ENCODE data around the gene WIPF2. TPM values are rescaled to one million over a fixed set of nuclear protein-coding genes. Genes with fewer than 3 reads are reported as not detected.
A peak's percentile ranks its signal among the peaks of the same experiment; 100 is the strongest.

The WIPF2 gene, protein sequence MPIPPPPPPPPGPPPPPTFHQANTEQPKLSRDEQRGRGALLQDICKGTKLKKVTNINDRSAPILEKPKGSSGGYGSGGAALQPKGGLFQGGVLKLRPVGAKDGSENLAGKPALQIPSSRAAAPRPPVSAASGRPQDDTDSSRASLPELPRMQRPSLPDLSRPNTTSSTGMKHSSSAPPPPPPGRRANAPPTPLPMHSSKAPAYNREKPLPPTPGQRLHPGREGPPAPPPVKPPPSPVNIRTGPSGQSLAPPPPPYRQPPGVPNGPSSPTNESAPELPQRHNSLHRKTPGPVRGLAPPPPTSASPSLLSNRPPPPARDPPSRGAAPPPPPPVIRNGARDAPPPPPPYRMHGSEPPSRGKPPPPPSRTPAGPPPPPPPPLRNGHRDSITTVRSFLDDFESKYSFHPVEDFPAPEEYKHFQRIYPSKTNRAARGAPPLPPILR
- total RNA-seq (40.7 TPM), polyA plus RNA-seq (10 to 100 TPM in 1 of 4 donors, 1 to 10 TPM in 3; 8.0 to 12.5 (median 9.5) TPM)

DNA sequence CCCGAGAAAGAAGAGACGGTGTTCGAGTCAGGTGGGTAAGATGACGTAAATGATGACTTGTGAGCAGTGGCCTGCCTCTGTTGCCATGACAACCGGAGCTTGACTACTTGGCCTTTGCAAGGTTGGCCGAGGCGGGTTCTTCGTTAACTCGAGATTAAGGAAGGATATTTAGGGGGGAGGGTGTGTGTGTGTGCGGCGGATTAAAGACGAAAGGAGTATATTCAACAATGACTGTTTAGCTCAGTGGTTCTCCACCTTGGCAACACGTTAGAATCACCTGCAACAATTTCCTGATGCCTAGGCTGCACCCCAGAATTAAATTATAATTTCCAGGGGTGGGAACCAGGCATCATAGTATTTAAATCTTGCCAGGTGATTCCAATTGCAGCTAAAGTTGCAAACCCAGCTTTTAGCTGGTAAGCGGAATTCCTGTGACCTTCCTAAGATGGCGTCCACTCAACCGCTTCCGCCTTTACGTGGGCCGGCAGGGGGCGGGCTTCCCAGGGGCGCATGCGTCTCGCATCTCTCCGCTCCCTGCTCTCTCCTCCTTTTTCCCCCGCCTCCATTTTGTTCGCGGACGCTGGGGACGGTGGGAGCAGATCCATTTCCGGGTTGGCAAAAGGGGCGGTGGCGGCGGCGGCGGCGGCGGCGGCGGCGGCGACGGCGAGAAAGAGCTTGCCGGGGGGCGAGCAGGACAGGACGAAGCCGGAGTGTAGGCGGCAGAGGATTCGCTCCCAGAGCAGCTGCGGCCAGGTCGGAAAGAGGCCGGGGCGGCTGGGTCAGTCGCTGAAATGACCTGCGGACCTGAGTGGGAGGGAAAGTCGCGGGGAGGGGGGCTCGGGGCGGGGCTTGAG, at the start of gene WIPF2:
TSS of gene WIPF2 (plus strand) at position 565 of the 854 bp plus-strand sequence. CDS start 37,156 bp downstream, outside the sequence.
- Mint-ChIP-seq H3K9me3 (no peaks in the 10 kb centered on the region), H3K36me3 (peaks cover 3% of the 10 kb centered on the region), H3K27me3 (no peaks in the 10 kb centered on the region), H3K4me1 (peaks cover 10 to 41% (median 19%) of the 10 kb centered on the region in 4 donors), H3K4me3 (peak within 1 kb of the TSS; percentile 89 to 99 (median 95)), H3K27ac (peak within 1 kb of the TSS; percentile 98 to 100 (median 99))
- DNase-seq, result peak; percentile 95 to 97 (median 96)
- H3K4me1 ChIP-seq (ENCODE audit: control insufficient read depth, insufficient read depth, low read length, poor library complexity, severe bottlenecking), result peaks cover 25% of the 10 kb centered on the region
- no peaks in the 10 kb centered on the region for H3K9me3 ChIP-seq (ENCODE audit: control insufficient read depth in 2 of 2, low read length in 2 of 2)
- ATAC-seq (ENCODE audit: low read depth in 2 of 2), result peak; percentile 92 to 94
- H3K27me3 ChIP-seq (ENCODE audit: control insufficient read depth, insufficient read depth, low read length), result no peaks in the 10 kb centered on the region
- H3K36me3 ChIP-seq (ENCODE audit: control insufficient read depth, insufficient read depth, low read length), result no peaks in the 10 kb centered on the region
- H3K4me3 ChIP-seq (ENCODE audit: low read depth, low read length), result peak within 1 kb of the TSS; percentile 97
- H3K27ac ChIP-seq (ENCODE audit: insufficient read depth, low read length, poor library complexity, severe bottlenecking), result peak within 1 kb of the TSS; percentile 99

DNA sequence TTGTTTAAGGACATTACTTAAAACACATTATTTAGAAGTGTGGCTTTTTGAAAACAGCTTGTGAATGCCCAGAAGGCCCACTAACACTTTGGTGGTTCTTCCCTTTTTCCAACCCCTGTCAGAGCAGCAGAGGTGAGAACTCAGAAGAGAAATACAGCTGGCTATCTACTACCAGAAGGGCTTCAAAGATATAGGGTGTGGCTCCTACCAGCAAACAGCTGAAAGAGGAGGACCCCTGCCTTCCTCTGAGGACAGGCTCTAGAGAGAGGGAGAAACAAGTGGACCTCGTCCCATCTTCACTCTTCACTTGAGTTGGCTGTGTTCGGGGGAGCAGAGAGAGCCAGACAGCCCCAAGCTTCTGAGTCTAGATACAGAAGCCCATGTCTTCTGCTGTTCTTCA, 48.8 kb upstream of the WIPF2 start:
- peaks cover 7 to 20% (median 14%) of the 10 kb centered on the region in 4 donors for H3K4me1 Mint-ChIP-seq
- H3K36me3 Mint-ChIP-seq, result peaks cover 48% of the 10 kb centered on the region
- Histone ChIP-seq H3K27me3 (ENCODE audit: control insufficient read depth, insufficient read depth, low read length) (no peaks in the 10 kb centered on the region), H3K36me3 (ENCODE audit: control insufficient read depth, insufficient read depth, low read length) (peaks cover 76% of the 10 kb centered on the region), H3K9me3 (ENCODE audit: control insufficient read depth in 2 of 2, low read length in 2 of 2) (no peaks in the 10 kb centered on the region), H3K4me3 (ENCODE audit: low read depth, low read length) (no peak overlapping the region), H3K27ac (ENCODE audit: insufficient read depth, low read length, poor library complexity, severe bottlenecking) (no peak overlapping the region), H3K4me1 (ENCODE audit: control insufficient read depth, insufficient read depth, low read length, poor library complexity, severe bottlenecking) (peaks cover 4% of the 10 kb centered on the region)
- H3K27ac Mint-ChIP-seq, result peak overlapping the region in 1 of 3 donors; percentile 29
- no peaks in the 10 kb centered on the region for H3K9me3 Mint-ChIP-seq
- H3K4me3 Mint-ChIP-seq, result no peak overlapping the region
- DNase-seq, result no peak
- H3K27me3 Mint-ChIP-seq, result no peaks in the 10 kb centered on the region
- no peak for ATAC-seq (ENCODE audit: low read depth in 2 of 2)

DNA sequence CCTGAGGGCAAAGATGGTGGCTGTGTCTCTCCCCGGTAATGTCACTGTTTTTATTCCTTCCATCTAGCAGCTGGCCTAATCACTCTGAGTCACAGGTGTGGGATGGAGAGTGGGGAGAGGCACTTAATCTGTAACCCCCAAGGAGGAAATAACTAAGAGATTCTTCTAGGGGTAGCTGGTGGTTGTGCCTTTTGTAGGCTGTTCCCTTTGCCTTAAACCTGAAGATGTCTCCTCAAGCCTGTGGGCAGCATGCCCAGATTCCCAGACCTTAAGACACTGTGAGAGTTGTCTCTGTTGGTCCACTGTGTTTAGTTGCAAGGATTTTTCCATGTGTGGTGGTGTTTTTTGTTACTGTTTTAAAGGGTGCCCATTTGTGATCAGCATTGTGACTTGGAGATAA, 47.4 kb upstream of the WIPF2 start:
- Mint-ChIP-seq H3K9me3 (no peaks in the 10 kb centered on the region), H3K4me1 (peaks cover 5 to 13% (median 10%) of the 10 kb centered on the region in 4 donors), H3K36me3 (peaks cover 45% of the 10 kb centered on the region), H3K4me3 (peak overlapping the region in 1 of 4 donors; percentile 18), H3K27ac (peak overlapping the region in 1 of 3 donors; percentile 46), H3K27me3 (no peaks in the 10 kb centered on the region)
- no peak for ATAC-seq (ENCODE audit: low read depth in 2 of 2)
- no peaks in the 10 kb centered on the region for H3K27me3 ChIP-seq (ENCODE audit: control insufficient read depth, insufficient read depth, low read length)
- DNase-seq, result no peak
- no peak overlapping the region for H3K4me3 ChIP-seq (ENCODE audit: low read depth, low read length)
- peaks cover 62% of the 10 kb centered on the region for H3K36me3 ChIP-seq (ENCODE audit: control insufficient read depth, insufficient read depth, low read length)
- peaks cover 5% of the 10 kb centered on the region for H3K4me1 ChIP-seq (ENCODE audit: control insufficient read depth, insufficient read depth, low read length, poor library complexity, severe bottlenecking)
- H3K27ac ChIP-seq (ENCODE audit: insufficient read depth, low read length, poor library complexity, severe bottlenecking), result no peak overlapping the region
- H3K9me3 ChIP-seq (ENCODE audit: control insufficient read depth in 2 of 2, low read length in 2 of 2), result no peaks in the 10 kb centered on the region

DNA sequence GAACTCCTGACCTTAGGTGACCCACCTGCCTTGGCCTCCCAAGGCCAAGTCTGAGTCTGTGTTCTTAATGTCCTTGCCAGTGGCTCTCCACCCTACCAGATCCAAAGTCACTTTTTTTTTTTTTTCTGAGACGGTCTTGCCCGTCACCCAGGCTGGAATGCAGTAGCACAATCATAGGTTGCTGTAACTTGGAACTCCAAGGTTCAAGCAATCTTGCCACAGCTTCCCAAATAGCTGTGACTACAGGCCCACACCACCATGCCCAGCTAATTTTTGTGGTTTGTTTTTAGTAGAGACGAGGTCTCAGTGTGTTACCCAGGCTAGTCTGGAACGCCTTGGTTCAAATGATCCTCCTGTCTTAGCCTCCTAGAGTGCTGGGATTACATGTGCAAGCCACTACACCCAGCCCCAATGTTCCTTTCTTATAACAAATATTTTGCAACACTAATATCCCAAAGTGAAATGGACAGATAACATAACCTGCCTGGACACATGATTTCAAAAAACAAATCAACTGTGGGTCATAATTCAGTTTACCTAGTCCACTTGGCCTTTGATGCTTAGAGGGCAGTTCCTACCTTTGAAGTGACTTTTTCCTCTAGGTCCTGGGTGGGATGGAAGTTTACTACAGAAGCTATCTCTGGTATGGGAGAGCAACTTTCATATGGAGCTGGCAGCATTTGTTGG, 45.9 kb upstream of the WIPF2 start:
- Mint-ChIP-seq H3K4me1 (peaks cover 5 to 14% (median 8%) of the 10 kb centered on the region in 4 donors), H3K9me3 (no peaks in the 10 kb centered on the region), H3K27me3 (no peaks in the 10 kb centered on the region), H3K27ac (peak overlapping the region; percentile 3 to 76 (median 69)), H3K36me3 (peaks cover 35% of the 10 kb centered on the region), H3K4me3 (no peak overlapping the region)
- Histone ChIP-seq H3K36me3 (ENCODE audit: control insufficient read depth, insufficient read depth, low read length) (peaks cover 47% of the 10 kb centered on the region), H3K27me3 (ENCODE audit: control insufficient read depth, insufficient read depth, low read length) (no peaks in the 10 kb centered on the region), H3K27ac (ENCODE audit: insufficient read depth, low read length, poor library complexity, severe bottlenecking) (no peak overlapping the region), H3K4me1 (ENCODE audit: control insufficient read depth, insufficient read depth, low read length, poor library complexity, severe bottlenecking) (peaks cover 20% of the 10 kb centered on the region), H3K4me3 (ENCODE audit: low read depth, low read length) (no peak overlapping the region), H3K9me3 (ENCODE audit: control insufficient read depth in 2 of 2, low read length in 2 of 2) (no peaks in the 10 kb centered on the region)
- no peak for DNase-seq
- ATAC-seq (ENCODE audit: low read depth in 2 of 2), result no peak

DNA sequence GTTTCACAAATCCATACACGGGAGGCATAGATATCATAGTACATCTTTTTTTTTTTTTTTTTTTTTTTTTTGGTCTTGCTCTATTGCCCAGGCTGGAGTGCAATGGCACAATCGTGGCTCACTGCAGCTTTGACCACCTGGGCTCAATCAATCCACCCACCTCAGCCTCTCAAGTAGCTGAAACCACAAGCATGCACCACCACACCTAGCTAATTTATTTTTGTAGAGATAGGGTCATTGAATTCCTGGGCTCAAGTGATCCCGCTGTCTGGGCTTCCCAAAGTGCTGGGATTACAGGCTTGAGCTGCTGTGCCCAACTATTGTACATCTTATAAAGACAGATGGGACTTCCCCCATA, 45.3 kb upstream of the WIPF2 start:
- H3K4me3 ChIP-seq (ENCODE audit: low read depth, low read length), result no peak overlapping the region
- Mint-ChIP-seq H3K27ac (peak overlapping the region in 1 of 3 donors; percentile 69), H3K4me3 (no peak overlapping the region), H3K36me3 (peaks cover 31% of the 10 kb centered on the region), H3K4me1 (peaks cover under 1 to 9% (median 5%) of the 10 kb centered on the region in 4 donors), H3K27me3 (no peaks in the 10 kb centered on the region), H3K9me3 (no peaks in the 10 kb centered on the region)
- H3K36me3 ChIP-seq (ENCODE audit: control insufficient read depth, insufficient read depth, low read length), result peaks cover 43% of the 10 kb centered on the region
- H3K4me1 ChIP-seq (ENCODE audit: control insufficient read depth, insufficient read depth, low read length, poor library complexity, severe bottlenecking), result peaks cover 21% of the 10 kb centered on the region
- H3K27ac ChIP-seq (ENCODE audit: insufficient read depth, low read length, poor library complexity, severe bottlenecking), result no peak overlapping the region
- DNase-seq, result no peak
- H3K27me3 ChIP-seq (ENCODE audit: control insufficient read depth, insufficient read depth, low read length), result no peaks in the 10 kb centered on the region
- H3K9me3 ChIP-seq (ENCODE audit: control insufficient read depth in 2 of 2, low read length in 2 of 2), result no peaks in the 10 kb centered on the region
- no peak for ATAC-seq (ENCODE audit: low read depth in 2 of 2)

DNA sequence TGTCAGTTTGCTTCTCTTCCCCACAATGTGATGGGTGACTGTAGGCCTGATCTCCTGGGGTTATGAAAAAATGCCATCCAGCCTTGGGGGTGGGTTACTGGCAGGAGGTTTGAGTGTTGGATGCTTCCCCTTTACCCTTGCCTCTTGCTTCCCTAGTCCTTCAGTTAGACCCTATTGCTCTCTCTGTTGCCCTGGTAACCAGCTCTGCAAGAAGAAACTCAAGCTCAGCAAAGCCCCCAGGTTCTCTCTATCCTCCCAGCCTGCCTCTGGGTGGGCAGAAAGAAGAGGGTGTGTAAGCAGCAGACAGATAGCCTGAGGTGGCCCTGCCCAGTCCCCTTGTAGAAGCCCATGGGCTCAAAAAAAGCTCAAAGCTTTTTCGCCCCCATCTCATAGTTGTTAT, 44.6 kb upstream of the WIPF2 start:
- Histone ChIP-seq H3K9me3 (ENCODE audit: control insufficient read depth in 2 of 2, low read length in 2 of 2) (no peaks in the 10 kb centered on the region), H3K4me1 (ENCODE audit: control insufficient read depth, insufficient read depth, low read length, poor library complexity, severe bottlenecking) (peaks cover 19% of the 10 kb centered on the region), H3K27me3 (ENCODE audit: control insufficient read depth, insufficient read depth, low read length) (no peaks in the 10 kb centered on the region), H3K4me3 (ENCODE audit: low read depth, low read length) (no peak overlapping the region), H3K27ac (ENCODE audit: insufficient read depth, low read length, poor library complexity, severe bottlenecking) (no peak overlapping the region), H3K36me3 (ENCODE audit: control insufficient read depth, insufficient read depth, low read length) (peaks cover 36% of the 10 kb centered on the region)
- H3K36me3 Mint-ChIP-seq, result peaks cover 25% of the 10 kb centered on the region
- H3K9me3 Mint-ChIP-seq, result no peaks in the 10 kb centered on the region
- peaks cover 4% of the 10 kb centered on the region for H3K27me3 Mint-ChIP-seq
- H3K4me3 Mint-ChIP-seq, result no peak overlapping the region
- H3K27ac Mint-ChIP-seq, result peak overlapping the region in 1 of 3 donors; percentile 22
- ATAC-seq (ENCODE audit: low read depth in 2 of 2) (no peak), DNase-seq (no peak)
- peaks cover 0 to 9% (median 5%) of the 10 kb centered on the region in 4 donors for H3K4me1 Mint-ChIP-seq
